ENCODE data around the gene GPR84. TPM values are rescaled to one million over a fixed set of nuclear protein-coding genes. Genes with fewer than 3 reads are reported as not detected.

Gene GPR84
- not detected in 2 replicates for total RNA-seq

GRCh38 chr12:54364413-54364812 is at the start of gene GPR84:
Gene GPR84 (minus strand): TSS chr12:54364486. CDS start chr12:54363851, 635 bp downstream.

DNA sequence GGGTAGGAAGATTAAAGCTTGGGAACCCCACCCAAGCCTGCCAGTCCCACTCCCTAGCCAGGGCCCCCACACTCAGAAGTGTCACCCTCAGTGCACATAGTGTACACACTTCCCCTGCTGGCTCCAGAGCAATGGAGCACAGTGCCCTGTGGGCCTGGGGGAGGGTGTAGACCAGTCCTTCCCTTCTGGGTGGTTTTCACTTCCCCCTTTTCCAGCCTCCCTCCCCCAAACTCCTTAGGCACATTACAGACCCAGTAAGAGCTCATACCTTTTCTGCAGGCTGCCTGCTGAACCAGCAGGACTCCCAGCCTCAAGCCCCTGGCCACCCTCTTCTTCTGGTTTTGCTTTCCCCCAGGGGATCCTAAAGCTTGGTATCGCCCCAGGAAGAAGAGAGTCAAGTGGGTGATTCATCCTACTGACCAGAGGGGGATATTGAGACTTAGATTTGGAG is 20.3 kb upstream of the GPR84 start, which contains the start of gene ZNF385A:
Gene ZNF385A, minus strand, starts transcription at position 143 of the 451 bp plus-strand sequence. CDS start 219 bp downstream, outside the sequence.

DNA sequence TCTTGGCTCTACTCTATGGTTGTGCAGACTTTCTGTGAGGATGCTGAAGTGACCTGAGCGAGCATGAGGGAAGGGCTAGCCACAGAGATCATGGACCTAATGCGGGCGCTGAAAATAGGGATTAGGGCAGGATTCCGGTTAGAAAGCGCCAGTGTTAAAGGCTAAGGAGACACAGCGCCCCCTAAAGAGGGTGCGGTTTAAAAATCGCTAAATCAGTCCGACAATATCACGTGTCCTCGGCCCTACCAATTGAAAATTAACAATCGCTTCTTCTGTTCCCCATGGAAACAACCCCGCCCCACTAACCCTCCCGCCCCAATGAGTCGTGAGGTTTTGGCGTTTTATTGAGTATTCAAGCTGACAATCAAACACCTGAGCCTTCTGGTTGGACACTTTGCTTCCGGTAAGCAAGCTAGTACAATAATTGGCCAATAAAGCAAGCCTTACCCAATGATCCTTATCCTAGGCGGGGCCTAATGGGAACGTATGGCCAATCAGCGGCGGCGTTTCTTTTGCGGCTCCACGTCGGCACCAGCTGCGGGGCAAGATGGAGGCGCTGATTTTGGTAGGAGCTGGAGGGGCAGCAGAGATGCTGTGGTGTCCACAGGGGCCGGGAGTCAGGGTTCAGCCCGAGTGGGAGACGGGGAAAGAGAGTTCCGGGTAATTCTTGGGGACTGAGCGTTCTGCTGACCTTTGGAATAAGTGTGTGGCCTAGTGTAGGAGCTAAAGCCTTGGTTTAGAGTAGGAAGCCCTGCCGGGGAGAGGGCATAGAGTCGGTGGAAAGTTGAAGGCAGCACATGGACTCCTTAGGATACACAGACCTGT is 39.5 kb downstream of the GPR84 start, which contains the start of gene COPZ1:
Gene COPZ1, plus strand, starts transcription at position 515 of the 825 bp plus-strand sequence. Its CDS starts 33 bp downstream, at position 548.

Other genes with a start within 250 kb of the GPR84 start
- gene SMUG1, start 175.5 kb downstream of the GPR84 start, total RNA-seq, result 32.5 and 49.6 TPM in 2 replicates
- 30.5 and 45.4 TPM in 2 replicates for gene CBX5, start 84.4 kb downstream of the GPR84 start, total RNA-seq
- 550 and 607 TPM in 2 replicates for gene HNRNPA1, start 83.8 kb downstream of the GPR84 start, total RNA-seq
- not detected in 2 replicates for gene NFE2, start 63.5 kb downstream of the GPR84 start, total RNA-seq
- 114 and 170 TPM in 2 replicates for gene COPZ1, start 39.4 kb downstream of the GPR84 start, total RNA-seq
- 33.3 and 52.3 TPM in 2 replicates for gene ZNF385A, start 20.2 kb upstream of the GPR84 start, total RNA-seq
- 73.7 and 91.3 TPM in 2 replicates for gene ITGA5, start 54.8 kb upstream of the GPR84 start, total RNA-seq
- not detected in 2 replicates for gene GTSF1, start 109.1 kb upstream of the GPR84 start, total RNA-seq
- 0.05 TPM in 1 of 2 replicates, not detected in the other for gene NCKAP1L, start 133.3 kb upstream of the GPR84 start, total RNA-seq
- gene PDE1B, start 185.1 kb upstream of the GPR84 start, total RNA-seq, result not detected in 2 replicates
- gene PPP1R1A, start 224.2 kb upstream of the GPR84 start, total RNA-seq, result not detected in 2 replicates

Measured in airway epithelial cell (primary cell).